Stomach (tissue), 4 donors: ENCODE measurements around the gene PAK2.

Experiments used
- EP300 ChIP-seq: sonication (generic); formaldehyde crosslinking; IDR thresholded peaks from one replicate; pipeline ENCODE4 v1.6.1; 2017; ENCODE audit warnings: antibody characterized with exemption
- TF ChIP-seq, protein P1 (sequence below), 7 experiments: fragments of 450-650 bp in 4 of 7; fragments of 200-600 bp in 3 of 7; sonication (generic) in 3 of 7; IDR thresholded peaks; one replicate each; pipeline ENCODE4 v1.5.1; 2016 to 2019; ENCODE audit warnings: antibody characterized with exemption in 7 of 7, control low read depth in 2 of 7, mild to moderate bottlenecking in 1 of 7

- TF ChIP-seq, protein P1, sequence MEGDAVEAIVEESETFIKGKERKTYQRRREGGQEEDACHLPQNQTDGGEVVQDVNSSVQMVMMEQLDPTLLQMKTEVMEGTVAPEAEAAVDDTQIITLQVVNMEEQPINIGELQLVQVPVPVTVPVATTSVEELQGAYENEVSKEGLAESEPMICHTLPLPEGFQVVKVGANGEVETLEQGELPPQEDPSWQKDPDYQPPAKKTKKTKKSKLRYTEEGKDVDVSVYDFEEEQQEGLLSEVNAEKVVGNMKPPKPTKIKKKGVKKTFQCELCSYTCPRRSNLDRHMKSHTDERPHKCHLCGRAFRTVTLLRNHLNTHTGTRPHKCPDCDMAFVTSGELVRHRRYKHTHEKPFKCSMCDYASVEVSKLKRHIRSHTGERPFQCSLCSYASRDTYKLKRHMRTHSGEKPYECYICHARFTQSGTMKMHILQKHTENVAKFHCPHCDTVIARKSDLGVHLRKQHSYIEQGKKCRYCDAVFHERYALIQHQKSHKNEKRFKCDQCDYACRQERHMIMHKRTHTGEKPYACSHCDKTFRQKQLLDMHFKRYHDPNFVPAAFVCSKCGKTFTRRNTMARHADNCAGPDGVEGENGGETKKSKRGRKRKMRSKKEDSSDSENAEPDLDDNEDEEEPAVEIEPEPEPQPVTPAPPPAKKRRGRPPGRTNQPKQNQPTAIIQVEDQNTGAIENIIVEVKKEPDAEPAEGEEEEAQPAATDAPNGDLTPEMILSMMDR (IDR thresholded peaks at IDR 0.05) = no peak
- TF ChIP-seq EP300 = no peak
These were observed 14.7 kb downstream of the PAK2 start for GRCh38 chr3:196754091-196754981.
